ENCODE results near the gene HRCT1. TPM values are rescaled to one million over a fixed set of nuclear protein-coding genes. Genes with fewer than 3 reads are reported as not detected.

Gene HRCT1
- not detected for polyA plus RNA-seq (2012; ENCODE audit: missing spikeins)

DNA sequence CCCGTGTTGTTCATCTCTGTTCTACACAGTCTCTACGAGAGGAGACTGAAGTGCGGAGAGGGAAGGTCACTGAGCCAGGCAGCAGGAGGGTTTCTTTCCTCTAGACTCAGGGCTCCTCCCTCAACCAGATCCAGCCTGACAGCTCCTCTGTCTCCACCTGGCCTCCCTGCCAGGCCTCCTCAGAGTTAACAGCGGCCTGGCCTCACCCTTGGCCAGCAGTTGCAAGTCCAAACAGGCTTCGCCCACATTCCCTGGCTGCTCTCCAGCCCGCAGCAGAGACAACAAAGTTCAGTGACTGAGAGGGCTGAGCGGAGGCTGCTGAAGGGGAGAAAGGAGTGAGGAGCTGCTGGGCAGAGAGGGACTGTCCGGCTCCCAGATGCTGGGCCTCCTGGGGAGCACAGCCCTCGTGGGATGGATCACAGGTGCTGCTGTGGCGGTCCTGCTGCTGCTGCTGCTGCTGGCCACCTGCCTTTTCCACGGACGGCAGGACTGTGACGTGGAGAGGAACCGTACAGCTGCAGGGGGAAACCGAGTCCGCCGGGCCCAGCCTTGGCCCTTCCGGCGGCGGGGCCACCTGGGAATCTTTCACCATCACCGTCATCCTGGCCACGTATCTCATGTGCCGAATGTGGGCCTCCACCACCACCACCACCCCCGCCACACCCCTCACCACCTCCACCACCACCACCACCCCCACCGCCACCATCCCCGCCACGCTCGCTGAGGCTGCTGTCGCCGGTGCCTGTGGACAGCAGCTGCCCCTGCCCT is at the start of gene HRCT1:
HRCT1 (plus strand) TSS at position 291 of the 768 bp plus-strand sequence; CDS start at position 377, 86 bp downstream.
- FAIRE-seq: no peak

DNA sequence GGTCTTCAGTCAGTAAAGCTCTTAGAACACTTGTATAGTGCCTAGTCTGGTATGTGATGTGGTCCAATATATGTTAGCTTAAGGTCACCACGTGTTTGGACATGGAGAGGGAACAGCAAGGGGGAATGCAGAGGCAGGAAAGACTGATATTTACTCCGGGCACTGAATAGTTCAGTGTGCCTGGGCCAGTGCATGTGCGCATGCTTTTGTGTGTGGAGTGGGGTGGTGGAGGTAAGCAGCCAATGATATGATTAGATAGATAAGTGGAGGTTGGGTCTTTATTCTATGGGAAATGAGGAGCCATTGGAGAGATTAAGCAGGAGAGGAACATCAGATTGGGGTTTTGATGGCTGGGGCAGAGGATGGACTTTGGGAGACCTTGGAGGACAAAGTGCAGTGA is 49.8 kb upstream of the HRCT1 start:
- no peak for DNase-seq (ENCODE audit: insufficient read length)
- no peak for FAIRE-seq
- TF ChIP-seq POLR2A (IDR thresholded peaks at IDR 0.05; ENCODE audit: low read depth, low read length): no peak
- TF ChIP-seq POLR2AphosphoS5 (IDR thresholded peaks at IDR 0.05; ENCODE audit: low read depth, low read length): no peak
- TF ChIP-seq TAF1 (IDR thresholded peaks at IDR 0.05; ENCODE audit: borderline replicate concordance, low read depth, low read length): no peak

More for the DNA sequence above, at the start of gene HRCT1:
- TF ChIP-seq TAF1 (IDR thresholded peaks at IDR 0.05; ENCODE audit: borderline replicate concordance, low read depth, low read length): no peak
- TF ChIP-seq POLR2A (IDR thresholded peaks at IDR 0.05; ENCODE audit: low read depth, low read length): no peak
- no peak for TF ChIP-seq POLR2AphosphoS5 (IDR thresholded peaks at IDR 0.05; ENCODE audit: low read depth, low read length)
- no peak for DNase-seq (ENCODE audit: insufficient read length)

DNA sequence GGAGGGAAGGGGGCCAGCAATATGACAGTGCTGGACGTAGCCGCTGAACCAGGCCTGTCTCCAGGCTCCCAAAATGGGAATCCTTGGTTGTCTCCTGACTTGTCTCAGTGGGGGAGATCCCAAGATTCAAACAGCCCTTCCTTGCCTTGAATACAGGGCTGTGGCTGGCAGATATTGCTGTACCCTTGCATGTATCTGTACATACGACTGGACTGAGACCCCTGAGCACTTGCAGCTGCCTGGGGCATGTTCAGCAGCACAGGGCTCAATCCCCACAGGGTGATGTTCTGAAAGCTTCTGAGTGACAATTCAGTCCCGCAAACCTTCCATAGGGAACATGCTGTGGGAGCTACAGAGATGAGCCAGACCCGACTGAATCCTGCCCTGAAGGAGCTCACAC is 49.1 kb upstream of the HRCT1 start:
- no peak for TF ChIP-seq POLR2A (IDR thresholded peaks at IDR 0.05; ENCODE audit: low read depth, low read length)
- FAIRE-seq (no peak), DNase-seq (ENCODE audit: insufficient read length) (no peak)

DNA sequence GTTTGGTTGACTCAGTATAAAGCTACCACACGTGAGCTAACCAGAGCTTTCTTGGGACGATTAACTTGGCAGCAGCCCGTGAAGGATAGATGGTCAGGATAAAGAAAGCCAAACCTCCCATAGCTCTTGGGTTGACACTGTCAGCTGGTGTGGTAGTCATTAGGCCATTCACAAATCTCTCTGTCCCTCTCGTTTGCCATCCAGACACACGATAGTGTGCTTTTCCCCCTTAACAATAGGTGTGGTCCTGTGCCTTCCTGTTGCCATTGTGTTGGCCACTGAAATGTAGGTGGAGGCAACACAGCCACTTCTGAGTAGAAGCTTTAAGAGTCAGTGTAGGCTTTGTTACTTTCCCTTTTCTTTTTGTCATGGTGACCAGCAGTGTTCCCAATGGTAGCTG is 47.5 kb upstream of the HRCT1 start:
- FAIRE-seq: no peak
- no peak for DNase-seq (ENCODE audit: insufficient read length)
- no peak for TF ChIP-seq POLR2A (IDR thresholded peaks at IDR 0.05; ENCODE audit: low read depth, low read length)
- no peak for TF ChIP-seq TAF1 (IDR thresholded peaks at IDR 0.05; ENCODE audit: borderline replicate concordance, low read depth, low read length)
- TF ChIP-seq POLR2AphosphoS5 (IDR thresholded peaks at IDR 0.05; ENCODE audit: low read depth, low read length): no peak

DNA sequence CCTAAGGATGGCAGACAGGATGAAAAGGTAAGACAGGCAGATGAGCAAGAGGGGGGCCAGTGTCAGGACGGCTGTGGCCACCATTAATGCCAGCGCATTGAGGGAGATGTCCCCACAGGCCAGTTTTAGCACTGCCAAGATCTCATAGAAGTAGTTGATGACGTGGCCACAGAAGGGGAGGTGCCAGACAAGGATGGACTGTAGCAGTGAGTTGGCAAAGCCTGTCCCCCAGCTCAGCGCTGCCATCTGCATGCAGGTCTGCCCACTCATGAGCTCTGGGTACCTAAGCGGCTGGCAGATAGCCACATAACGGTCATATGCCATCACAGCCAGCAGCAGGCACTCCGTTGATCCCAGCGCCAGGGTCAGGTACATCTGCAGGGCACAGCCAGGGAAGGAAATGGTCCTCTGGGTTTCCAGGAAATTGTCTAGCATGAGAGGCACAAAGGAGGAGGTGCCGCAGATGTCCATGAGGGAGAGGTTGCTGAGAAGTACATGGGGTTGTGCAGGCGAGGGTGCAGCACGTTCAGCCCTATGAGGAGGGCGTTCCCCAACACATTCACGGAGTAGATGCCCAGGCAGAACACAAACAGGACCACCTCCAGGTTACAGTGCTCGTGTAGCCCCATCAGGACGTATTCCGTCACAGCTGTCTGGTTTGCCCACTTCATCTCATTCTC is 46.6 kb upstream of the HRCT1 start:
- FAIRE-seq: no peak

DNA sequence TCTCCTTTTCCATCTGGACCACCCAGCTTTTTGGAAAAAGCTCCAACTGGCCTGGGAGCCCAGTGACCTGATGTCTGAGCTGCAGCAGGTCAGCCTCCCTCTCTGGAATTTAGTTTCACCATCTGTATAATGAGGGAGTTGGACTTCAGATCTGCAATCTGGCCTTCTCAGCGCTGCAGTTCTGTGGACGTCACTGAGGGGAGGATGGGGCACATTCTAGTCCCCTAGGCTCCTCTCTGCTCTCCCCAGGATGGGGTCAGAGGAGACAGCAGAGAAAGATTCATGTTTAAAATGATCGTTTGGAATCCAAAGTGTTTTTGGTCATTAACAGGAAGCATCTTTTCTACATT is 46.0 kb upstream of the HRCT1 start:
- no peak for FAIRE-seq
- no peak for DNase-seq (ENCODE audit: insufficient read length)
- TF ChIP-seq POLR2AphosphoS5 (IDR thresholded peaks at IDR 0.05; ENCODE audit: low read depth, low read length) (no peak), POLR2A (IDR thresholded peaks at IDR 0.05; ENCODE audit: low read depth, low read length) (no peak), TAF1 (IDR thresholded peaks at IDR 0.05; ENCODE audit: borderline replicate concordance, low read depth, low read length) (no peak)

More for the DNA sequence above, 46.6 kb upstream of the HRCT1 start:
- TF ChIP-seq POLR2A (IDR thresholded peaks at IDR 0.05; ENCODE audit: low read depth, low read length) (no peak), POLR2AphosphoS5 (IDR thresholded peaks at IDR 0.05; ENCODE audit: low read depth, low read length) (no peak), TAF1 (IDR thresholded peaks at IDR 0.05; ENCODE audit: borderline replicate concordance, low read depth, low read length) (no peak)
- DNase-seq (ENCODE audit: insufficient read length): no peak

DNA sequence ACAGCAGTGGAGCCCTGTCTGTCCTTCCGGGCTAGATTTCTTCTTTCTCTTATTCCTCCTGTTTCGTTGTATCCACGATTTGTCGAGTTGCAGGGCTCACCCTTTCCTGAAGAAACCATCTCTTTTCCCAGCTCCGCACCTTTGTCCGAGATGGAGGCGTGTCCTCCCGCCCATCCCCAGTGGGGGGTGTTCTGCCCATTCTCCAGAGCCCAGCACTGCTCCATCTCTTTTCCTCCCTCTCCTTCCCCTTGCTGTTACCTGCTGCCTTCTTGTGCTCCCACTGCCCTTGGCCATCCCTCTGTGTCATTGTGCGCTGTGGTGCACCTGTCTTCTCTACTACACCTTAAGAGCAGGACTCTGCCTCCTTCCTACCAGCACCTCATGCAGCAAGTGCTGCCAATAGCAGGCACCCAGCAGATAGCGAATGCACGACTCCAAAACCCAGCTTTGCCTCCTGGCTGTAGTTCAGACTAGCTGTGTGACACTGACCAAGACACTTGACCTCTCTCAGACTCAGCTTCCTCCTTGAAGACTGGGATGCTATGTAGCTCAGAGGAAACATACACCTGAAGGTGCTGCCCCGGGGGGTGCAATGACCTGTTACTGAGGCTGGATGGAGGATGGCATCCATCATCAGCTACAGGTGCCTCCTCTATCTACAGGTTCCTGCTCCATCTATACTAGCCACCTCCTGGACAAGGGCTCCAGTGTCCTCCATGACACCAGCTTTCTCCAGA is 44.7 kb upstream of the HRCT1 start:
- FAIRE-seq (no peak), DNase-seq (ENCODE audit: insufficient read length) (no peak)
- TF ChIP-seq POLR2AphosphoS5 (IDR thresholded peaks at IDR 0.05; ENCODE audit: low read depth, low read length) (no peak), POLR2A (IDR thresholded peaks at IDR 0.05; ENCODE audit: low read depth, low read length) (no peak), TAF1 (IDR thresholded peaks at IDR 0.05; ENCODE audit: borderline replicate concordance, low read depth, low read length) (no peak)

DNA sequence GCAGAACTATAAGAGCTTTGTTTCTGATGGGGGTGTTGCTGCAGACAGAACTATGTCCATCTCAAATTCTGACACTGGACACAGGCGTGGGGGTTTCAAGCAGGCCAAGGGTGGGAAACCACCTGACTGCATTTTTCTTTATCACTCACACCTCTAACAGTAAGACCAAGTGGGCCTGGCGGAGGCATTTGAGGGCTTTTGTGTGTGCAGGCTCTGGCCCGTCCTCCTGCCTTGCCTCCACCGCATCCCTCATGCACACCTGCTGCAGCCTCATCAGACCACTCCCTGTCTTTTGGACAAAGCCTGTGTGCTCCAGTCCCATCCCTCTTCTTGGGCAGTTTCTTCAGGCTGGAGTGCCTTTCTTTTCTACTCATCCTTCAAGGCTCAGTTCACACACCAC is 43.7 kb upstream of the HRCT1 start:
- FAIRE-seq: no peak

DNA sequence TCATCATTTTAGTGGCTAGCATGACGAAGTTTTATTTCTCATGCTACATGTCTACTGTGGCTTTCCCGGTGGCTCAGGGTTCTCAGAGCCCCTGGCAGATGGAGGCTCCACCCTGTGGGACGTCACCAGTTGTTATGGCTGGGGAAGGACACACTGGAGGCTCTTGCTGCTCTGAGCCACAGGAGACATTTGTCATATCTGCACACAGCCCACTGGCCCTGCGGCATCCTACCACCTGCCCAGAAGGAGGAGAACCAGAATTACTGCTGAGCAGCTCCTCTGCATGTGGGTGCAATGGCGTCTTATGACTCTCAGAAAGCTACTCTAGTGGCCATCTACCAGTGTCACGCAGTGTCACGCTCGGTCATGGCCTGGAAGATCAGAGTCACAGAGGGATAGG is 42.4 kb upstream of the HRCT1 start:
- FAIRE-seq (no peak), DNase-seq (ENCODE audit: insufficient read length) (no peak)
- TF ChIP-seq TAF1 (IDR thresholded peaks at IDR 0.05; ENCODE audit: borderline replicate concordance, low read depth, low read length) (no peak), POLR2A (IDR thresholded peaks at IDR 0.05; ENCODE audit: low read depth, low read length) (no peak), POLR2AphosphoS5 (IDR thresholded peaks at IDR 0.05; ENCODE audit: low read depth, low read length) (no peak)

More for the DNA sequence above, 43.7 kb upstream of the HRCT1 start:
- DNase-seq (ENCODE audit: insufficient read length): no peak
- no peak for TF ChIP-seq POLR2AphosphoS5 (IDR thresholded peaks at IDR 0.05; ENCODE audit: low read depth, low read length)
- TF ChIP-seq TAF1 (IDR thresholded peaks at IDR 0.05; ENCODE audit: borderline replicate concordance, low read depth, low read length): no peak
- no peak for TF ChIP-seq POLR2A (IDR thresholded peaks at IDR 0.05; ENCODE audit: low read depth, low read length)

DNA sequence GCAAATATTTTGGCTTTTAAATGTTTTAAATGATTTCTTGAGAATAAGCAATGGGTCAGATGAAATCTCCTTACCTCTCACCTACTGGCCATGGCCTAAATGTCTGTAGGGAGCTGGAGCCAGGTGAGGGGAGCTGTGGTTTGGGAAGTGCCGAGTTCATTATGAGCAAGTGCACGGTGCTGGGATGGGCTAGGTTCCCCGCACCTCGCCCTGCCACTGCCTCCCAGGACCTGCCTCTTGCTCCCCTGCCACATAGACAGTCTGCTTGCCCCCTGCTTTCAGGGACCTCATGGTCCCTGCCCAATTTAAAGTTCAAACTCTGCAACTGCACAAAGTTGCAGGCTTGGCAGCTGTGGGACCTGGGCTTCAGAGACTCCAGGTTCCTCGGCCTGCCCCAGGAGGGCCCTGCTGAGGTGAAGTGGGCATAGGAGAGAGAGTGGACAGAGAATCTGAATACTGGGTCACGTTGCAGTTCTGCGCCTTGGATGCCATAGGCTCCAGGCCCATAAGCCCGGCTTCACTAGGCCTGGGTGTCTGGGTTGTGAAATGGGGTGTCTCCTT is 41.2 kb upstream of the HRCT1 start:
- TF ChIP-seq POLR2AphosphoS5 (IDR thresholded peaks at IDR 0.05; ENCODE audit: low read depth, low read length): no peak
- no peak for TF ChIP-seq TAF1 (IDR thresholded peaks at IDR 0.05; ENCODE audit: borderline replicate concordance, low read depth, low read length)
- no peak for TF ChIP-seq POLR2A (IDR thresholded peaks at IDR 0.05; ENCODE audit: low read depth, low read length)
- no peak for DNase-seq (ENCODE audit: insufficient read length)
- no peak for FAIRE-seq

DNA sequence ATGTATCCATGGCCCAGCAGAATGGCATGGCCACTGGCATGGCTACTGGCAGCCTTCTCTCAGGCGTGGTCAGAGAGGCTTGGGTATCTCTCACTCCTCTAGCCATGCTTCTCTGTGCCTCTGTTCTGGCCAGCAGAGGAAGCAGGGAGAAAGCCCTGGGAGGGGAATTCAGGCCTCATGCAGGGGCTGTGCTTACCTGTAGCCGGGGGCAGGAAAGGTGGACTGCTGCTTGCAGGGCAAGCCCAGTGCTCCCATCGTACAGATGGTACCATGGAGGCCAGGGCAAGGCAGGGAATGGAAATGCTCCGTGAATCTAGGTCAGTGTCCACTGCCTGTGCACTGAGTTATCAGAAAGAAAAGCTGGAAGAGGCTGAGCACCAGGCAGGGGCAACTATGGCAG is 38.5 kb upstream of the HRCT1 start:
- DNase-seq (ENCODE audit: insufficient read length) (no peak), FAIRE-seq (no peak)
- no peak for TF ChIP-seq TAF1 (IDR thresholded peaks at IDR 0.05; ENCODE audit: borderline replicate concordance, low read depth, low read length)
- TF ChIP-seq POLR2AphosphoS5 (IDR thresholded peaks at IDR 0.05; ENCODE audit: low read depth, low read length): no peak
- TF ChIP-seq POLR2A (IDR thresholded peaks at IDR 0.05; ENCODE audit: low read depth, low read length): no peak

Measured in GM12892 (cell line).